Prostate gland (tissue), 2 donors: Measurements from ENCODE around the gene VCX3B.

ENCODE experiments used
- CTCF ChIP-seq, 4 experiments: fragments of 200-600 bp in 2 of 4; fragments of 450-650 bp in 2 of 4; sonication (generic) in 2 of 4; IDR thresholded peaks; 1 replicate in 3 of 4; 2 replicates in 1 of 4; pipeline ENCODE4 v1.5.1; 2016 to 2019; ENCODE audit warnings: antibody characterized with exemption in 4 of 4, mild to moderate bottlenecking in 2 of 4, moderate library complexity in 2 of 4
- POLR2A ChIP-seq: fragments of 450-650 bp; IDR thresholded peaks from one replicate; pipeline ENCODE4 v1.6.1; 2016; ENCODE audit warnings: antibody characterized with exemption, mild to moderate bottlenecking
- POLR2AphosphoS5 ChIP-seq: sonication (generic); formaldehyde crosslinking; IDR thresholded peaks from one replicate; pipeline ENCODE4 v1.6.1; 2017; ENCODE audit warnings: antibody characterized with exemption

- TF ChIP-seq CTCF (IDR thresholded peaks at IDR 0.05) = no peak
- no peak for TF ChIP-seq POLR2AphosphoS5
- no peak for TF ChIP-seq POLR2A
These were observed 17.3 kb upstream of the VCX3B start for GRCh38 chrX:8447368-8447767.
